Skin of body (tissue), 2 donors: ENCODE data around the gene MORF4L1. TPM values are rescaled to one million over a fixed set of nuclear protein-coding genes. Genes with fewer than 3 reads are reported as not detected.
A peak's percentile ranks its signal among the peaks of the same experiment; 100 is the strongest.
"Not testable (repeated sequence)": the region's sequence is repeated elsewhere in the genome, so short reads cannot be mapped to it uniquely, and the experiment has no call there.

Source experiments
- DNase-seq: peaks from one replicate; lab custom pipeline; 2025; lab: John Stamatoyannopoulos, UW
- total RNA-seq: library from RNA; depleted of rRNA; stranded (reverse); fragments of >200 nt; gene quantifications from one replicate; pipeline ENCODE4 v1.2.3, GENCODE V29; 2014

Gene MORF4L1, protein sequence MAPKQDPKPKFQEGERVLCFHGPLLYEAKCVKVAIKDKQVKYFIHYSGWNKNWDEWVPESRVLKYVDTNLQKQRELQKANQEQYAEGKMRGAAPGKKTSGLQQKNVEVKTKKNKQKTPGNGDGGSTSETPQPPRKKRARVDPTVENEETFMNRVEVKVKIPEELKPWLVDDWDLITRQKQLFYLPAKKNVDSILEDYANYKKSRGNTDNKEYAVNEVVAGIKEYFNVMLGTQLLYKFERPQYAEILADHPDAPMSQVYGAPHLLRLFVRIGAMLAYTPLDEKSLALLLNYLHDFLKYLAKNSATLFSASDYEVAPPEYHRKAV
- total RNA-seq = 440 TPM

DNA sequence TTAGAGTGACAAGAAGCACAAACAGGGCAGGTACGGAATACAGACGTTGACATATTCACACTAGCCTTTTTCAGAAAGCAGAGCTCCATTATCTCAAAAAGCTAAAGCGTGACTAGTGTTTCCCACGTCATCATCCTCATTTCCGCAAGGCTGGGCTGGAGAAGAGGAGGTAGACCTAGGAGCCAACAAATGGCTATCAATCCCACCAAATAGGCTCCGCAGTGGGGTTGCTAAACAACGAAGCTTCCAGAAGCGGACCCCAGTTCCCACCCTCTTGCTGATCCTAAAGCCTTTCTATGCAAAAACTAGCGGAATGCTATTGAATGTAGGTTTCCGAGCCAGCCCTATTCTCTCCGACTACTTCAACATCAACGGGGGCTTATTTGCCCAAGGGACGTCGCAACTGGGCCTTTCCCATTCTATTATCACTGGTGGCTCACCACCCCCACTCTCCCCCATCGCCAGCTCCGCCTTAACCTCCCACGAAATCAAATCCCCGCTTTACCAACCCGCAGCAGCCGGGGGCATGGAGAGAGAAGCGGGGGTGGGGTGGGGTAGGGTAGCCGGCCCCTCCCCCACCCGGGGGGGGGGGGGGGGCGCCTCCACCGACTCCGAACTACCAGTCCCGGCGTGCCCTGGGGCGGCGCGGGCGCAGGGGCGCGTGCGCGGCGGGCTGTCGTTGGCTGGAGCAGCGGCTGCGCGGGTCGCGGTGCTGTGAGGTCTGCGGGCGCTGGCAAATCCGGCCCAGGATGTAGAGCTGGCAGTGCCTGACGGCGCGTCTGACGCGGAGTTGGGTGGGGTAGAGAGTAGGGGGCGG is at the start of gene MORF4L1:
Gene MORF4L1 (plus strand): TSS at position 736 of the 817 bp plus-strand sequence. CDS start 128 bp downstream, outside the sequence.
- DNase-seq = peak; percentile 98

- no peak for DNase-seq
Measured at GRCh38 chr15:78828920-78829319, 43.8 kb upstream of the MORF4L1 start.

DNA sequence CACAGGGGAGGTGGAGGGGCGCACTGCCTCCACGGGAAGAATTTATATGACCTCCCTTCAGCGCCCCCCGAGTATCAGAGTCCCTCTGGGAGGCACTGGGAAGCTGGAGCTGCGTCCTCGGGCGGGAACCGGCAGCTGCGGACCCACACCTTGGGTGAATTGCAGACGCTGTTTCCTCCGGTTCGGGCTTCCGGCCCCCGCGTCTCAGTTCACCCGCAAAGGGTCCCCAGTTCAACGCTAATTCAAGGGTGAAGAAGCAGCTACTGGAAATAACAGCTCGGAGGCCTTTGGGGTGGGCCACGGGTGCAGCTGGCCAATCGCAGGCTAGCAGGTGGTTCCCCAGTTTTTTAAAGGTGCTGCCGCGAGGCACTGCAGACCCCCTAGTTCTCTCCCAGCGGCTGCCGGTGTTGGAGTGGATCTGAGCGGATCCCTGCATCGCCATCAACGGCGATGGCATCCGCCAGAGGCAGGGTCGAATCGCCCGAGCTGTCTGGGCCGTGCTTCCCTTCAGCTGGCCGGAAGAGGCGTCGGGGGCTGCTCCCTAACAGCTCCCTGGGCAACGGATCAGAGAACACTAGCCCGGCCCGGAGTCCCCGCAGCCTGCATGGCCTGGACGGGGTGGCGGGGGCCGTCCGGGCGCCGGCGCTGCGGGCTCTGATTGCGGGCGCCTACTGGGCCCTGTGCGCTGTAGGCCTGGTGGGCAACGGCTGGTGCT is 42.0 kb upstream of the MORF4L1 start:
- no peak for DNase-seq

DNA sequence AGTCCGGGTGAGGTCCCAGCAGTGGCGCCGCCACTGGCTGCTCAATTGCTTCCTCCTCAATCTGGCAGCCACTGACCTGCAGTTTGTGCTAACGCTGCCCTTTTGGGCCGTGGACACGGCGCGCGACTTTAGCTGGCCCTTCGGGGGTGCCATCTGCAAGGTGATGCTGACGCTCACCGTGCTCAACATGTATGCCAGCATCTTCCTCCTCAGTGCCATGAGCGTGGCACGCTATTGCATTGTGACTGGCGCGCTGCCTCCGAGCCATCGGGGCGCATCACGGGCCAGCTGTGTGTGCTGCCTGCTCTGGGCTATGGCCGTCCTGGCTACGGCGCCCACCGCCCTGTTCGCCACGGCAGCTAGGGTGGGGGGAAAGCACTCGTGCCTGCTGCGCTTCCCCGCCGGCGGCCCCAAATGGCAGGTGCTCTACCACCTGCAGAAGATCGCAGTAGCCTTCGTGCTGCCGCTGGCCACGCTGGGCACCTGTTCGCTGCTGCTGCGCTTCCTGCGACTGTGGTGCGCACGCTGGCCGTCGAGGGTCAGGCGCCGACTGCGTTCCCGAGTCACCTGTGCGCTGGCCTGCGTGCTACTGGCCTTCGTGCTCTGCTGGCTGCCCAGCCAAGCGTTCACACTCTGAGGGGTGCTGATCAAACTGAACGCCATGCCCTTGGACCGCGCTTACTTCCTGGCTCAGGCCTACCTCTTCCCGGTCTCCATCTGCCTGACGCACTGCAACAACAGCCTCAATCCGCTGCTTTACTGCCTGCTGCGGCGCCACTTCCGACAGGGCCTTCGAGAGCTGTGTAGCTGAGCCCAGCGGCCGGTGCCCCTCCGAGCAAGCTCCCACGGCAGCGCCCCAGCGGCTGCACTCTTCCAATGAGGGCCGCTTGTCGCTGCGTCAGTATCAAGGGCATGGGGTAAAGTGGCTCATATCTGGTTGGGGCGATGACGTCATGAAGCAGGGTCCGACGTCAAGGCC is 41.2 kb upstream of the MORF4L1 start:
- DNase-seq = no peak

- no peak for DNase-seq
Measured at GRCh38 chr15:78836333-78836732, 36.4 kb upstream of the MORF4L1 start.

GRCh38 chr15:78837131-78837530 is 35.6 kb upstream of the MORF4L1 start:
- no peak for DNase-seq

- DNase-seq = no peak
Measured at GRCh38 chr15:78837543-78837942, 35.1 kb upstream of the MORF4L1 start.

- peak; percentile 47 for DNase-seq
Measured at GRCh38 chr15:78838489-78838888, 34.2 kb upstream of the MORF4L1 start.

DNA sequence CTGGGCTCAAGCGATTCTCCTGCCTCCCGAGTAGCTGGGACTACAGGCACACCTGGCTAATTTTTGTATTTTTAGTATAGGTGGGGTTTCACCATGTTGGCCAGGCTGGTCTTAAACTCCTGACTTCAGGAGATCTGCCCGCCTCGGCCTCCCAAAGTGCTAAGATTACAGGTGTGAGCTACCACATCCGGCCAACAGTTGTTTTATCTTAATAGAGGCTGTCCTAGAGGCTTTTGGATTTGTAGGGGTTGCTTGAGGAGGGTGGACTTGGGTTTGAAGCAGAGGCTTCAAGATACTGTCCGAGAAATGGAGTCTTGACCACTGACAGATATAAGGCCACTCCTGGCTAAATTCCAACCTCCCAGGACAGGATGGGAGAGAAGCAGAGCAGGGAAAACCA is 33.5 kb upstream of the MORF4L1 start:
- DNase-seq = not testable (repeated sequence)

DNA sequence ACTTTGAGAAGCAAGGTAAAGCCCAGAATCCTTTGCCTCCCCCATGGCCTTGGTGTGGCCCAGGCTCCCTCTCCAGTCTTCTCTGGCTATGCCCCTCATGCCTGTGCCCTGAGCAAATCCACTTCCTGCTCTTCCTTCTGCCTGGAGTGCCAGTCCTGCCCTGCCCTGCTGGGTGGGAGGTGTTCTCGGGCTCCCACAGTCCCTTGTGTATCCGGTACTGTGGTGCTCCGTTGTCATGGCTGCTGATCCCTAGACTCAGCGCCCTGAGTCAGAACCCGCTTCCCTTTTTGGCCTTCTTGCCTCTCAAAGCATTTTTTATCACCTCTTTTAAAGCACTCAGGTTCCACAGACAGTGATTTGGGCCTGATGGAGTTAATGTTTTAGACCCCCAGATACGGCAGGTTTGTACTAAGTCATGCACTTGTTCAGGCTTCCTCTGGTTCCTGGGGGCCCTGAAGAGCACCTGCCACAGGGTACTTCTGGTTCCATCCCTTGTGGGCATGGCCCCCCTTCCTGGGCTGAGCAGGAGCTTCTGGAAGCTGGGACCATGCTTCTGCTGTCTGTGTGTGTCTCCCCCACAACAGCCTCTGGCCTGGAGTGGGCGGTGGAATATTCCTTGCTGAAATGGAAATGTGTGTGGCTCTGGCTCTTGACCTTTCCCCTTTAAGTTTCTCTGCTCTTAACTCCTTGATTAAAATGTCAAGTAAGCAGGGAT is 31.9 kb upstream of the MORF4L1 start:
- DNase-seq = no peak

- no peak for DNase-seq
Measured at GRCh38 chr15:78841376-78841706, 31.3 kb upstream of the MORF4L1 start.

GRCh38 chr15:78841891-78842290 is 30.8 kb upstream of the MORF4L1 start:
- DNase-seq = no peak

GRCh38 chr15:78842519-78842918 is 30.2 kb upstream of the MORF4L1 start:
- DNase-seq = peak; percentile 8

- not testable (repeated sequence) for DNase-seq
Measured at GRCh38 chr15:78846906-78847305, 25.8 kb upstream of the MORF4L1 start.

DNA sequence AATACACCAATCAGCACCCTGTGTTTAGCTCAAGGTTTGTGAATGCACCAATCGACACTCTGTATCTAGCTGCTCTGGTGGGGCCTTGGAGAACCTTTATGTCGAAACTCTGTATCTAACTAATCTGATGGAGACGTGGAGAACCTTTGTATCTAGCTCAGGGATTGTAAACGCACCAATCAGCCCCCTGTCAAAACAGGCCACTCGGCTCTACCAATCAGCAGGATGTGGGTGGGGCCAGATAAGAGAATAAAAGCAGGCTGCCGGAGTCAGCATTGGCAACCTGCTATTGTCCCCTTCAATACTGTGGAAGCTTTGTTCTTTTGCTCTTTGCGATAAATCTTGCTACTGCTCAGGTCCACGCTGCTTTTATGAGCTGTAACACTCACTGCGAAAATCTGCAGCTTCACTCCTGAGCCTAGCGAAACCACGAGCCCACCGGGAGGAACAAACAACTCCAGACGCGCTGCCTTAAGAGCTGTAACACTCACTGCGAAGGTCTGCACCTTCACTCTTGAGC is 25.2 kb upstream of the MORF4L1 start:
- DNase-seq = not testable (repeated sequence)

DNA sequence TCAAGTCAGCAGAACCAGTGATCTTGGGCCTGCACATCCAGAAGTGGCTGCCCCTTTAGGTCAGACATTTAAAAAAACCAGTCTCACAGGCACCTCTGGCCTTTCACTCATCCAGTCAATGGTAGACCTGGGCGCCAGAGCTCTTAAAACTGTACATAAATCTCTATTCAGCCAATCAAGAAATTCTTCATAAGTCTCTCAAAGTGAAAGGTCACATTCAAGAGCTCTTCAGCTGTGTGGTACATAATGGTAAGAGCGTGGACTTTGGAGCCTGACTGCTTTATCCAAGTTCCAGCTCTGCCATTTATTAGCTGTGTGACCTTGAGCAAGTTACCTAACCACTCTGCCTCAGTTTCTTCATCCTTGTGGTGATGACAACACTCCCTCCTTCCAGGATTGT is 22.3 kb upstream of the MORF4L1 start:
- no peak for DNase-seq

DNA sequence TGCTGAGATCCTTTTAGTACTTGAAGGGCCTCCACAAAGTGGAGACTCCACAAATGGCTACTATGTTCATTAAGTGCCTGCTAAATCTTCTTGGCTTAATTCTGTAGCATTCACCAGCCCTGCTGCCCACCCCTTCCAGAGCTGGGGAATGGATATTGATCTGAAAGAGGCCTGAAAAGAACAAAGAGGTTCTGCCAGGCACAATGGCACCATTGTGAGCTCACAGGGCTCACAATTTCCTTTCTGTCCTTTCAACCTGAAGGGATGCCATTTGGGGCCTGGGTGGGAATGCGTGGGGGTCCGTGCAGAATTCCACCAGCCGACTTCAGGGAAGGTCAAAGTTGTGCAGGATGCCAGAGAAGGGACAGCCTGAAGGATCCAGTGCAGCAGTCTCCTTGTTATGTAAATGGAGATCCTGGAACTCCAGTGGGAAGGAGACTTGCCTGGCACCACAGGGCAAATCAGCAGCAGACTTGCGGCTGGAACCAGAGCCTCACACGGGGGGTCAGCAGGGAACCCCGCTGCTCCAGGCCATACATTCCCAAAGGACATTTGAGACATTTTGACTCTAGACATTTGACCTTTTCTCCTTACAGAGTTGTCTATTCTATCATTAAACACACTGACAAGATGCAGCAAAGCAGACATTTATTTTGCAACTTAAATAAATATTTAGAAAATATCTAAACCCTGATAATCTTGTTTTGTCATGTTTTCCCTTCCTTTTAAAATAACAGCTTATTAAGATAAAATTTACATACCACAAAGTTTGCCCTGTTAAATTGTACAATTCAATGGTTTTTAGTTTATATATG is 21.5 kb upstream of the MORF4L1 start:
- DNase-seq = no peak

GRCh38 chr15:78853500-78853899 is 19.2 kb upstream of the MORF4L1 start:
- DNase-seq = no peak

DNA sequence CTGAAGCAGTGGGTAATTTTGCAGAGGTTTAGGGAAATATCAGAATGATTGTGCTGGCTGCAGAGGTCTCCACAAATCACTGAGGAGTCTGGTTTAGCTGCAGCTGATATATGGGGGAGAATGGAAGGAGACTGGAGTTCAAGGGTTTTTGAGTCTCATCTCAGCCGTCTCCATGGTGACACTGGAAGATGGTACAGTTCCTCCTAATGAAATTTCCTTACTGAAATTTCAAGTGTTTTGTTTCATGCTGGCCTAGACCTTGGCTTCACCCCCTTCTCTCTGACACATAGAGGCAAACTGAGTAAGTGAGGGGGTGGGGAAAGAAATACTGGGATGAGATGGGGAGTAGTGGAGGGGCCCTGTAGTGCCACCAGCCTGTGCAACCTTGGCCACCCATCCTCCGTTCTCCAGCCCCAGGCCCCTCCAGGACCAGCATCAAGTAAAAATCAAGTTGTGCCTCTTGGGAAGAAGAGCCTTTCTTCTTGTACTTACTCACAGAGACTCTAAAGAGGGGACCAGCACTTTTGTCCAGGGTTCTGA is 17.8 kb upstream of the MORF4L1 start:
- DNase-seq = no peak
